Measurements from ENCODE around the gene ARL15.

Gene ARL15

DNA sequence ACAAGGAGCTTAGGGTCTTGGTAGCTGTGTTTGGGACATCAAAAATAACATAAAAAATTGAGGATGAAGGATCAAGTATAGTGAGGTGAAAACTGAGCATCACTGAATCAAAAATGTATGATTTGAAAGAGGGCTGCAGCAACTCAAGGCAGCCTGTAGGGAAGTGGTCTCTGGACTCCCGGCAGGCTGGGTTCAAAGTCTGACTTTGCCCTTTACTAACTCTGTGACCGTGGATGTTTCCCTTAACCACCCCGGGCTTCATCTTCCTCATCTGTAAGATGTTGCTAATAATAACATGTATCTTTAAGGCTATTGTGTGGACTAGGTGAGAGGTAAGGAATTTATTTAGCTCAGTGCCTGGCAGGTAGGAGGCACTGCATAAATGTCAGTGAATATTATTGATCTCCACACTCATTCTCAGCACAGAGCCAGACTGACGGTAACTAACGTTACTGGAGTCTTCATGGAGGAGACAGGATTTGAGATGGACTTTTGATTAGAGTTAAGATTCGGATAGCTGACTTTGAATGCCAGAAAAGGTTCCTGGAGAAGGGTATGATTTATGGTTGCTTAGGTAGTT lies 382.6 kb downstream of the ARL15 start:
- DNase-seq: no peak

DNA sequence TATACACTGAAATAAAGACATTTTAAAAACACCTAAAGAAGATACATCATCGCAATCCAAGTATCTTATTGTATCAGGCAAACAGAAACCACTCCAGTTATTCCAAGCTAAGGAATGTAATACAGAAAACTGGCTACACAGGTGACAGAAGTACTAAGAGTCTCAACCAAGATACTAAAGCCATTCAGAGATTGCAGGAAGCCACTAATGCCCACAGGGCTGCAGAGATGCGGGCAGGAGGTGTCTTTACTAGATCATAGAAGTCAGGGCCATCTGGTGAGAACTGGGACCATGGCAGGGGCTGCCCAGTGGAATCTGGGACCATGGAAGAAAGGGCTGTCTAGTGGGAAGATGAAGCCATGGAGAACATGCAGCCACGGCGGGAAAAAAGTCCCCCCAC lies 384.3 kb downstream of the ARL15 start:
- DNase-seq: no peak

DNA sequence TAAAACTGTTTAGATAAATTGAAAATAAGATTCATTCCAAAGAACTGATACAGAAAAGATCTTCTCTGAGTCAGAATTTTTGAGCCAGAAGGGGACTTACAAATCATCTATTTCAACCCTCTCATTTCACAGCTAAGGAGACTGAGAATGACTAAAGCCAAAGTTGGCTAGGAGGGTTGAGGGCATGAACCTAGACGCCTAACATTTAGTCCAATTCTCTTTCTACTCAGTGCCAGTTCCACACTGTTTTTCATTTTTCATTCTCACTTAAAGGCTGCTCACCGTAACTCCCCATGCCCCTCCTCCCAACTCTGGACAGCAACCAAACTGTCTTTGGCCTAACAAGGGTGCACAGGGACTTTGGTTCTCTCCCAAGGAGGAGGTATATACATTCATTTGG lies 386.0 kb downstream of the ARL15 start:
- no peak for DNase-seq

DNA sequence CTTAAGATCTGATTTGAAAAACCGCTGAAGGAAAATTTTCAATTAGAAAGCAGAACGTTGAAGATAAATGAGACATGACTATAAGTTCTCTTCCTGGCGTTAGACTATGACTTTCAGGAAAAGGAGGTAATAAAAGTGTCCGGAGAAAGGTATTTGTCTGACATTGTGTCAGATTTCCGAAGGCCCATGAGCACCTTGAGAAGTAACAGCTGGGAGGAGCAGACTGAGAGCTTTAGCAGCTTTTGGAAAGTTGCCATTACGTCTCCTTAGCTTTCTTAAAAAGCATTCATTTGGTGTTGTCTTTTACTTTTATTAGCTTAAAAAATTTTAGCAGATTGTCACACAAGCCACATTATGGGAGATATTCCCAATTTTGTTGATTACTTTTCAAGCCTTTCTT lies 386.4 kb downstream of the ARL15 start:
- DNase-seq: no peak

DNA sequence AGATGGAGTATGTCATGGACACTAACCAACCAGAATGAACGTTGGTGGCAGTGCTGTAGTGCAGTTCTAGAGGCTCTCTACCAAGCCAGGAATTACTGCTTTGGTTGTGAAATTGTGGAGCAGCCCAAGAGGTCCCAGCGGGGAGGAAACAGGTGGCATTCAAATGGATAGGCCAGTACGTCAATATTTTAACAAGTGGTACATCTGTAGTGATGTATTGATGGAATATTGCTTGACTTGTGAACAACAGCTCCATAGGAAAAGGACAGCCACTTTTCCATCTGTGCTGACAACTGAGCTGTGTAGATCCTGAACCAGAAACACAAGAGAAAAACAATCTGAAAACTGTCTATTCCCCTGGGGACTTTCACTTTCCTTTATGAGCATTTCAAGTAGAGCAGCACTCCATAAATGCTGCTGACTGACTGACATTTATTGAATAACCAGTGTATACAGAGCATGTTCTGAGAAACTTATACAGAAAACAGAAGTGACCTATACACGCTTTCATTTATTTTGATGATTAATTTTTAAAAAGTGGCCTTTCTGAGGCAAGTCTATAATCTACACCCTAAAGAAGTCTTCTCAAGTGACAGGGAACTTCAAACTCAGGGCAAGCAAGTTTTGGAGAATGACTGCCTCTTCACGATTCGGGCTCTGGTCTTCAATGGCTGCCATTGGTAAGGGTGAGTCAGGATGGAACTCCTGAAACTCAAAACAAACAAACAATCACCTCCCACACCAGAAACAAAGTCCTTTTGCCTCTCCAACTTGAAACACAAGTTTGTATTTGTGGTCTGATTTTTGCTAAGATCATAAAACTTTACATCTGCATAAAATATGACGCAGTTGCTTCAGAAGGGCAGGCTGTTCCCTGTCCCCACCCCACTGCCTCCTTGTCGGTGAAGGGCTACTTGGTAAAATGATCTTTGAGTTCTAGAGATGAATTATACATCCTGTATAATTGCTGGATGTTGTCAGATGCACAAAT lies 387.6 kb downstream of the ARL15 start:
- no peak for DNase-seq

DNA sequence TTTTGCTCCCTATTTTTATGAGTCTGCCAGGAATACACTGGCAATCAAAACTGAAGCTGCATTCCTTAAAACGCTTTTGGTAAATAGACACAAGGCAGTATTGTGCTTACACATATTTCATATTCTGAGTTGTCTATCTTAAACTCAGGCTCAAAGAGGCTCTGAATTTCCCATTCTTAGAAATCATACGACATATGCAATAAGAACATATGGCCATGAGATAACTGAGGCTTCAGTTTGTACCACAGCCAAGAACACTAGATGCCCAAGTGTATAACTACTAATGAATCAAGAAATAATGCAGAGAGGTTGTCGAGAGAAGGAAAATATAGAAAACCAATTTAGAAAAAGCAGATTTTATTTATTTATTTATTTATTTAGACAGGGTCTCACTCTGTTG lies 392.5 kb downstream of the ARL15 start:
- no peak for DNase-seq

DNA sequence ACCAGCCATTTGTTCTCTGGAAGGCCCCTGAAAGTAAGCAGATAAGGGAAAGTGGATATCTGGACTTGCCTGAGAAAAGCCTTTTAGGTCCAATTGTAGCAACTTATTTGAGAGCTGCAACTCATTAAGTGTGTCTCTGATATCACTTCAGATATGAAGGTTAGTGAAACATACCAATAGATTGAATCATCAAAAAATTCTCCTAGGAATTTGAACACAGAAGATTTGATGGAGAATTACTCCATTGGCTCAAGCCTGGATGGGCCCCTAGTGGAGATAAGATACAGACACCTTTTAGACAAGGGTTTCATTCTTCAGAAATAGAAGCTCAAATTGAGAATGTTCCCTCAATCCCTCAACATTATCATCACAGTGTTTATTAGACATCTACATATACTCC lies 393.3 kb downstream of the ARL15 start:
- no peak for DNase-seq

DNA sequence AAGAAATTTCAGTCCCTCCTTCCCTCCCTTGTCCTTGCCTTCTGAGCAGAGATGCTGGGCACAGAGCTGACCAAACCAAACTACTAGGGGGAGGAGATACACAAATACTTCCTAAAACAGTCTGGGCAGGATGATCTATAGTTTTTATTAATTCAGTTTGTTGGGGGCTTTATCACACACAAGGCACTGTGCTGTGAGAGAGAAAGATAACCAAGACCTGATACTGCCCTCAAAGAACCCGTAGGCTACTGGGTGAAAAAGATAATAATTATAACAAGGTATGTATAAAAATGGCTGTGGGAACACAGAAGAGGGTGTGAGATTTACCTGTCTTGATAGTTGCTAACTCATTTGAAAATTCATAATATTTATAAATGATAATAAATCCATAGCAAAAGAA lies 395.3 kb downstream of the ARL15 start:
- no peak for DNase-seq

DNA sequence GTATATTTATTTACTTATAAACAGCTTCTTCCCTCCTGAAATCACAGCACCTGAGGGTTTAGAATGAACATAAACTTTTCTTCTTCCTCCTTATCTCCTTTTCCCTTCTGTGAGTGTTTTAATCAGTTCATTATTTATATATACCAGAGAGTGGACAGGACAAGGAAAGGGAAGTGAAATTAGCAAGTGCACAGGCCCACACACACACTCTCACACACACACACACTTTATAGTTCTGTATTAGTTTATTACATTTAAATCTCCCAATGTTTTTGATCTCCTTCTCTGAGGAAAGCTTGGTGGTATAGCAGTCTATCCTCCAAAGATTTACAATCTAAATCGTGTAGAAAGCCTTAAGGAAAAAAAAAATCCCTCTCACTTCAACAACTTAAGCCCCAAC lies 396.4 kb downstream of the ARL15 start:
- DNase-seq: no peak

DNA sequence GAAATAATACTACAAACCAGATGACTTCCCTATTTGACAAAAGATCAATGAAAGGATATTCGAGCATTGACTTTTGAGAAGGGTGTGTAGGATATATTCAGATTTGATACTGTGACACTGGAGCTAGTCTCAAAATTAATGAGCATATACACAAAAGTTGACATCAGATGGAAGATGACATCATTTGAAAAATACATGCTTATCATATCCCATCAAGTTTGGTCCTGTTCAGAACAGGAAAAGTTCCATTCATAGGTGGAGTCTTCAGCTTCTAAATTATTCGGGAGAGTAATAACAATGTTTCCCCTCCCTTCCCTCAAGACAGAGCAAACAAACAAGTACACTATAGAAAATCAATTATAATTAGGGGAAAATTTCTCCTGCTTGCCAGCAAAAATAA lies 401.6 kb downstream of the ARL15 start:
- DNase-seq: no peak

DNA sequence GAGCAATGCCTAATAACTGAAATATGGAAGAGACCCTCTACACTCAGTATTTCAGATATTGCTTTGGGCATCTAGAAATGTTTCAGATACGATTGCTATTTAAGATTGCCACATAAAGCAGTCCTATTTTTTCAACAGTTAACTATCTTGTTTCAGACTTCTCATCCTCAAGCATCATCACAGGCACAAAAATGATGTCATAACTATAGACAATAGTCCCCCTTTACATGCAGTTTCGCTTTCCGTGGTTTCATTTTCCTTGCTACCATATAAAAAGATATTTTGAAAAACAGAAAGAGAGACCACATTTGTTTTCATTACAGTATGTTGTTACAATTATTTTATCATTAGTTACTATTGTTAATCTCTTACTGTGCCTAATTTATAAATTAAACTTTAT lies 402.5 kb downstream of the ARL15 start:
- DNase-seq: no peak

DNA sequence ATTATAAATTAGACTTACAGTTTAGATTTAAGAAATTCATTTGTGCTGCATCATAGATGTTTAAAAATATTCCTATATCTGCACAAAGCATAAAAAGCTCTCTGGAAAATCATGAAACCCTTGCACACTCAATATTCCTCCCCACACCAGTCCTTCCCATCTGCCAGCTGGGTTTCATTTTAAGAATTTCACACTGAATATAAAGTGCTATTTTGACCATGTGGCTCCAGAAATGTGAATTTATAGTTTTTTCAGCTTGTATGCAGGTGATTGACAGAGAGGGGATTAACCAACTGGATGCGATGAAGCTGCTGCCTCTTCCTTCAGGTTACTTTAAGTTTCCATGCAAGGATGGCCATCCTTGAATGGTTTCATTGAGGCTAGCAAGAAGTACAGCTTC lies 403.6 kb downstream of the ARL15 start:
- no peak for DNase-seq

DNA sequence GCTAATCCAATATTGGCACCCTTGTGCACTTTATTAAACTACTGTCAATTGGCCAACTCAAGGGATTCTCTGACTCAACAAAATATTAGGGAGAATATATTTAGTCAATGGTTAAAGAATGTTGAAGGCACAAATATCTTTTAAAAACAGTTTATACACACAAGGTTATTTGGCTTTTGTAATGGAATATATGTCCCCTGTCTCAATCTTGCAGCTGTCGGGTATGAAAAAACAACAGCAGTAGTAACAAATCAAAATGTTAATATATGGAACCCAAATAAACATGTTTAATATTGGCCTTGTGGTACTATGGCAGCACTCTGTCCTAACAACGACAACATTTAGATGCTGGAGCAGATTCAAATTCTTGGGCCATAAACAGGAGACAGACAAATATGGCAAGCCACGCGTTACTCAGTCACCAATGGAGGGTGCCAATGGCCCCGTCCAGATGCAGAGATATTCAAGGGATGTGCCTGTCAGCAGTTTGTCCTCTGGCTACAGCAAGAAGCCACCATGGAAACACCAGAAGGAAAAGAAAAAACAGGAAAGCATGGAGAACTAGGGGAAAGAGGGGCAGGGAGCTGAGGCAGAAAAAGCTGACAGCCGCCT lies 408.0 kb downstream of the ARL15 start:
- DNase-seq: no peak

DNA sequence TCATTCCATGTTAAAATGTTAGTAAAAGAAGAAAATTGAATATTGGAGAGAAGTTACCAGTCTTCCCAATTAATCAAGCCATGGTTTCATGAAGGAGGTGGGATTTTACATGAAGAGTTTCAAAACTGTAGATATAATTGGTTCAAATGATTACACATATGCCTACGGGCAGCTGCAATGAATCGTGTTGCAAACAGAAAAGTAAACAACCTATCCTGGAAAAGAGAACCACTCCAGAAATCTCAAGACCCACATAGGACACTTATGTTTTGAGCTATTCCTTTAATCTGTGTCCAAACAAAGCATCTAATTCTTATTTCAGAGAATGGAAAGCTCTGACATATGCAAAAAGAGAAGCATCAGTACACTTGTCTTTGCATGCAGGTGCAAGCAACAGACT lies 409.7 kb downstream of the ARL15 start:
- DNase-seq: no peak

DNA sequence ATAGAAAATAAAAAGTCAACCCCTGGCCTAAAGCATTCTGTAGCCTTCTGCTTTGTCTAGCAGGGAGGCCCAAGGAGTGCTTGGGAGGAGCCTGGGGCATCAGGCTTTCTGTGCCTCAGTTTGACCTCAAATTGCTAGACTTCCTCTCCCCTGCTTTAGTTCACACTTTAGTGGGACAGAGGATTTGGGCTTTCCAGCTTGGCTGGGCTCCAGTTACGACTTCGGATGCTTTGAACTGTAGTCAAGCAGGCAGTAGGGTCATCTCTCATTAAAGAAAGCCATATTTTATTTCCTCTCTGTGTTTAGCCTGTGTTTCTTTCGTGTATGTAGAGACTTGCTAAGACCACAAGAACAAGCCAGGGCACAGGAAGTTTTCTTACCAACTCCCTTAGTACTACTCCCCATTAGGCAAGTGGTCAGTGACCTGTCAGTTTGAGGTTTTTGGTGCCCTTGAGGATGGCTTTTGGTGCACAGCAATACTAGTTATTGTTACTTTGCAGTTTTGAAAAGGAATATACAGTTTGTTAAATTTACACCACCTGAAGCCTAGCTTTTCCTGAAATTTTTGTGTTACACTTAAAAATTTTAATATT lies 415.2 kb downstream of the ARL15 start:
- DNase-seq: no peak

DNA sequence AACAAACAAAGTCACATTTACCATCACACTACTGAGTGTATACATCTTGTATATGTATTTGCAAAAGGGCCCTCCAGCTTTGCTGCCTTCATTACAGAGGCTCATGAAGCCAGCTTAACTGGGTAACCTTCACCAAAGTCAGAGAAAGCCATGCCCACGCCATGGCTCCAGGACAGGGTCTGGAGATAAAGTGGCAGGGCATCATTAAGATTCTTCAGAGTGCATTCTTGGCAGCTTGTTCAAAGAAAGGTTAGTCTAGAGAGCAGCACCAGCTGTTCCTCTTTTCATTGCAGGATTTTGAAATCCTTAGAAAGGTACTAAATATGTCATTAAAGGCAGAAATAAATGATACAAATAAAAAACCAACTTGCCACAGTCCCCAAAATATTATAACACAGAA lies 416.7 kb downstream of the ARL15 start:
- no peak for DNase-seq

DNA sequence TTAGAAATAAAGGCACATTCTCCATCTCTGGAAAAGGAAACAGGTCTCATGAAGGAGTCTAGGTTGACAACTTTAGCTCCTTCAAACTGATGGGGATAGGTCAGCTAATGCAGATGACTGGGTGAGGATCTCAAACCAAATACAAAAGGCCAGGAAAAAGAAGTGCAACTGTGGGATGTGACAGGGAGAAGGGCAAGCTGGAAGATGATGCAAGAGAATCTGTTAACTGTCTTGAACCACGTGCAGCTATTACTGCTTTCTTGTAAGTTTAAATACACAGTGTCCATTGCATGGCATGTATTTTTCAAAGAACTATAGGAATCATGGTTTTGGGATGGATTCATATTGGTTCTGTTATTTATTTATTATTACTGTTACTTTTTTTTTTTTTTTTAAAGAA lies 418.1 kb downstream of the ARL15 start:
- no peak for DNase-seq

DNA sequence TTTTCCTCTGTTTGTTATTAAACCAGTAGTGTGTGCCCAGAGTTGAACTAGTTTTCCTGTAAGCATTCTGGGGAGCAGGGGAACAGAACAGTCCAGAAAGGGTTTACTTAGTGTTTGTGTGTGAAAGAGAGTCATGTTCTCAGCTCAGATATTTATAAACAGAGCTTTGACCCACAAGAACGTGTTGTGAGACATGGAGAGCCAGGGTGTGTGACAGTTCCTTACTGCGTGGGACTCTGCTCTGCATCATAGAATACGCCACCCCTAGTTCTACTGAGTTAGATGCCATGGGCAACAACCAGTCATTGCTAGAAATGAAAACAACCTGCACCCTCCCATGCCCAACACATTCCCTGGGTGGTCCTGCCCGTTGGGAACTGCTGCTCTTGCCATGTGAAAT lies 419.2 kb downstream of the ARL15 start:
- no peak for DNase-seq

DNA sequence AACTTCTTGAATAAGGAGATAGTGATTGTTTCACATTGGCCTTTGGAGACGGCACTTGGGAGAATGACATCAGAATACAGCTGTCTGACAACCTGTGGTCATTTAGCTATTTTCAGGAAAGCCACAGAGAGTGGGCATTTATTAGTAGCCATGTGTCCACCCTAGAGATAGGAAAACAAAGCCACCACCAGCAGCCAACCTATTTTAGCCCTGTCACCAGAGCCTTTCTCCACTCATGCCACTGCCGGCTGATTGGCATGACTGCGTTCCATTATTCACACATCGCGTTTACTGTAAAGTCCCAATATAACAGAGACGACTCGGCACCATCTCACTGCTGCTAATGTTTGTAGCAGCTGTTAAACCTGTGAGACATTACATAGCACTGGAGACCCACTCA lies 419.9 kb downstream of the ARL15 start:
- DNase-seq: no peak

DNA sequence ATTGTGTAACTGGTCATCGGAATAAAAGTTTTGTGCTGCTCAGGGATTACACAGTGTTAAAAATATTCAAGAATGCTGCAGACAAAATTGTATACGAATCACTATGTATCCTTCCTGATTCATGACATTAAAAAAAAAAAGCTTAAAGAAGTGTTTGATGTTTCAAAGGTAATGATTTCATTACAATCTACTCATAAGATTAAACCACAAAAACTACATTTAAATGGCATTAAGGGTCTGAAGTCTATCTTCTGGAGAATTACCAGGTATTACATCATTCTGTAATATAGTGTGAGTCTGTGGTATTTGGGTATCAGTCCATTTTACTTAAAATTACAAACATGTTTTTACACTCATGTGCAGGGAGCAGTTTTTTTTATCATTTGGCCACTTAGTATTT lies 425.5 kb downstream of the ARL15 start:
- DNase-seq: no peak

DNA sequence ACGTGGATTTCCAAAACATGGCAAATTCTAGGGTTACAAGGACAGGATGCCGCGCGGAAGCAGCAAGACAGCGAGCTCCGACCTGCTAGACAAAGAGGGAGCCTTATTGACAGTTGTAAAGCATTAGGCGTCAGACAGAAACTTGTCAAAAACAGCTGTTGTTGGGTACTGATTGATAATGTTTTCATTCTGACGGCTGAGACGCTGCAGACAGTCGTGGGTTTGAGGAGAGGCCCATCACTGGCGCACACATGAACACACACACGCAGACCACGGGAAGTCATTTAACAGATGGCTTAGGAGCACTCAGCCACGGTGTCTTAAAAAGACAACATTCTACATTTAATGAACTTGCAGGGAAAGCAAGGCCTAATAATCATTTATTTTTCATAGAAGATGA lies 426.0 kb downstream of the ARL15 start:
- no peak for DNase-seq

DNA sequence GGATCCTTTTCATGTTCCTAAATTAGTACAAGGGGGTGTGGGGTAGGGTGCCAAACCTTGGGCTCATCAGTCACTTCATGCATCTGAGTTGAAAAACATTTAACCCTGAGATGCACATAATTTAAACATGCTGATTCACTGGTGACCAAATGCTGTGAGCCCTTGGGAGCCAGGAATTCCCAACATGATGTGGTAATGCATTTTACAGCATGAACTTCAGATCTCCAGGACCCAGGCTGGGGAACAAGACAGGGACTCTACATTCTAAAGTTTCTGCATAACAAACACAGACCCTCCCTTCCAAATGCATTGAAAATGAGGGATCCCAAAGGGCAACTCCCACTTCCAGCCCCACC lies 427.7 kb downstream of the ARL15 start:
- DNase-seq: no peak

DNA sequence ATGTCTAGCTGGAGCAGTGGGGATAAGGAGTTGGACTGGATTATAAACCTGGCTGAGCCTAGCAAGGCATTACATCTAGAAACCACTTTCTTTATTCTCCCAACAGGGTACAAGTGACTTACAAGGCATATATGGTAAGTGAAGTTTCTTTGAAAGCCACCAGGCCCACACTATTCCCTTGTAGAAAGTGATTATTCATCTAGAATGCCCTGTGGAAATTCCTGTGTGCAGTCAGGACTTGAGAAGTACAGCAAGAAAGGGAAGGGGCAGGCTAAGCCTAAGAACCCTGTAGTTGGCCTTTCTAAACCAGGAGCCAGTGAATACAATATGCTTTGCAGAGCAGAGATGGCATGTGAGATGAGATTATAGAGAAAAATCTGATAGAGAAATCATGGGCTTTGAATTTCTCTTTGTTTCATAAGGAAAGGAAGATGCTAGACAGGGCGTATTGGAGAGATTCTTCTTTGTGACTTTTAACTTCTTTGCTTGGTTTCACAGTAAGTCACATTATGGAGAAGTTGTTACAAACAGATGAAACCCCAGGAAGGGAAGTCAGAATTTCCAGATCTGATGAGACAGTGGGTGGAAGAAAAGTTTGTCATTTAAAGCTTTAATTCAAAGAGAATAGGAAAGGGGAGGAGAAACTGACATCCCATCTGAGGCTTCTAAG lies 428.2 kb downstream of the ARL15 start:
- DNase-seq: no peak
